HEK293 (cell line): Measurements from ENCODE around the gene YPEL4.

ENCODE experiments used
- CTCF ChIP-seq: fragments of 450-650 bp; formaldehyde crosslinking; IDR thresholded peaks from 2 replicates; pipeline ENCODE4 v1.5.1; 2016; ENCODE audit warnings: missing biosample characterization, missing genetic modification characterization
- TSHZ1 ChIP-seq: fragments of 450-650 bp; formaldehyde crosslinking; IDR thresholded peaks from 2 replicates; pipeline ENCODE4 v1.5.1; 2016; ENCODE audit warnings: missing biosample characterization, missing genetic modification characterization, borderline replicate concordance
- ZBTB21 ChIP-seq: fragments of 450-650 bp; formaldehyde crosslinking; IDR thresholded peaks from 2 replicates; pipeline ENCODE4 v1.5.1; 2017; ENCODE audit warnings: missing biosample characterization, missing genetic modification characterization
- ZBTB26 ChIP-seq: fragments of 450-650 bp; formaldehyde crosslinking; optimal IDR thresholded peaks from 2 replicates; pipeline ENCODE3; 2016; ENCODE audit warnings: missing biosample characterization, mild to moderate bottlenecking, missing genetic modification characterization
- ZFP37 ChIP-seq: fragments of 450-650 bp; formaldehyde crosslinking; IDR thresholded peaks from 2 replicates; pipeline ENCODE4 v1.5.1; 2016; ENCODE audit warnings: missing biosample characterization, missing genetic modification characterization
- ZNF175 ChIP-seq: fragments of 450-650 bp; formaldehyde crosslinking; IDR thresholded peaks from 2 replicates; pipeline ENCODE4 v1.5.1; 2016; ENCODE audit warnings: missing biosample characterization, missing genetic modification characterization
- ZNF394 ChIP-seq: fragments of 450-650 bp; formaldehyde crosslinking; IDR thresholded peaks from 2 replicates; pipeline ENCODE4 v1.5.1; 2016; ENCODE audit warnings: missing biosample characterization, missing genetic modification characterization, mild to moderate bottlenecking, moderate library complexity, borderline replicate concordance
- ZSCAN30 ChIP-seq: fragments of 450-650 bp; IDR thresholded peaks from 2 replicates; pipeline ENCODE4 v1.5.1; 2018; ENCODE audit warnings: missing biosample characterization, mild to moderate bottlenecking, missing genetic modification characterization, moderate library complexity
- TF ChIP-seq, protein P1 (sequence below): fragments of 450-650 bp; formaldehyde crosslinking; IDR thresholded peaks from 2 replicates; pipeline ENCODE4 v1.5.1; 2016; ENCODE audit warnings: missing biosample characterization, missing genetic modification characterization
- TF ChIP-seq, protein P2 (sequence below): fragments of 450-650 bp; IDR thresholded peaks from 2 replicates; pipeline ENCODE4 v1.5.1; 2018; ENCODE audit warnings: missing biosample characterization, missing genetic modification characterization
- TF ChIP-seq, protein P3 (sequence below): fragments of 450-650 bp; formaldehyde crosslinking; IDR thresholded peaks from 2 replicates; pipeline ENCODE4 v1.5.1; 2017; ENCODE audit warnings: missing biosample characterization, missing genetic modification characterization

GRCh38 chr11:57601297-57601696 lies 48.4 kb downstream of the YPEL4 start:
- TF ChIP-seq CTCF (tag by site-specific recombination) (no peak), ZBTB26 (tag by site-specific recombination) (no peak), TSHZ1 (tag by site-specific recombination) (no peak), ZFP37 (tag by site-specific recombination) (no peak), ZNF394 (tag by site-specific recombination) (no peak), ZSCAN30 (tag by site-specific recombination) (no peak), ZBTB21 (tag by site-specific recombination) (no peak), ZNF175 (tag by site-specific recombination) (no peak)
- TF ChIP-seq, protein P1, sequence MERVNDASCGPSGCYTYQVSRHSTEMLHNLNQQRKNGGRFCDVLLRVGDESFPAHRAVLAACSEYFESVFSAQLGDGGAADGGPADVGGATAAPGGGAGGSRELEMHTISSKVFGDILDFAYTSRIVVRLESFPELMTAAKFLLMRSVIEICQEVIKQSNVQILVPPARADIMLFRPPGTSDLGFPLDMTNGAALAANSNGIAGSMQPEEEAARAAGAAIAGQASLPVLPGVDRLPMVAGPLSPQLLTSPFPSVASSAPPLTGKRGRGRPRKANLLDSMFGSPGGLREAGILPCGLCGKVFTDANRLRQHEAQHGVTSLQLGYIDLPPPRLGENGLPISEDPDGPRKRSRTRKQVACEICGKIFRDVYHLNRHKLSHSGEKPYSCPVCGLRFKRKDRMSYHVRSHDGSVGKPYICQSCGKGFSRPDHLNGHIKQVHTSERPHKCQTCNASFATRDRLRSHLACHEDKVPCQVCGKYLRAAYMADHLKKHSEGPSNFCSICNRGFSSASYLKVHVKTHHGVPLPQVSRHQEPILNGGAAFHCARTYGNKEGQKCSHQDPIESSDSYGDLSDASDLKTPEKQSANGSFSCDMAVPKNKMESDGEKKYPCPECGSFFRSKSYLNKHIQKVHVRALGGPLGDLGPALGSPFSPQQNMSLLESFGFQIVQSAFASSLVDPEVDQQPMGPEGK (tag by site-specific recombination) = no peak
- TF ChIP-seq, protein P2, sequence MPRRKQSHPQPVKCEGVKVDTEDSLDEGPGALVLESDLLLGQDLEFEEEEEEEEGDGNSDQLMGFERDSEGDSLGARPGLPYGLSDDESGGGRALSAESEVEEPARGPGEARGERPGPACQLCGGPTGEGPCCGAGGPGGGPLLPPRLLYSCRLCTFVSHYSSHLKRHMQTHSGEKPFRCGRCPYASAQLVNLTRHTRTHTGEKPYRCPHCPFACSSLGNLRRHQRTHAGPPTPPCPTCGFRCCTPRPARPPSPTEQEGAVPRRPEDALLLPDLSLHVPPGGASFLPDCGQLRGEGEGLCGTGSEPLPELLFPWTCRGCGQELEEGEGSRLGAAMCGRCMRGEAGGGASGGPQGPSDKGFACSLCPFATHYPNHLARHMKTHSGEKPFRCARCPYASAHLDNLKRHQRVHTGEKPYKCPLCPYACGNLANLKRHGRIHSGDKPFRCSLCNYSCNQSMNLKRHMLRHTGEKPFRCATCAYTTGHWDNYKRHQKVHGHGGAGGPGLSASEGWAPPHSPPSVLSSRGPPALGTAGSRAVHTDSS (tag by site-specific recombination) = no peak
- TF ChIP-seq, protein P3, sequence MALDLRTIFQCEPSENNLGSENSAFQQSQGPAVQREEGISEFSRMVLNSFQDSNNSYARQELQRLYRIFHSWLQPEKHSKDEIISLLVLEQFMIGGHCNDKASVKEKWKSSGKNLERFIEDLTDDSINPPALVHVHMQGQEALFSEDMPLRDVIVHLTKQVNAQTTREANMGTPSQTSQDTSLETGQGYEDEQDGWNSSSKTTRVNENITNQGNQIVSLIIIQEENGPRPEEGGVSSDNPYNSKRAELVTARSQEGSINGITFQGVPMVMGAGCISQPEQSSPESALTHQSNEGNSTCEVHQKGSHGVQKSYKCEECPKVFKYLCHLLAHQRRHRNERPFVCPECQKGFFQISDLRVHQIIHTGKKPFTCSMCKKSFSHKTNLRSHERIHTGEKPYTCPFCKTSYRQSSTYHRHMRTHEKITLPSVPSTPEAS = no peak
